Activated CD4-positive, CD25-positive, alpha-beta regulatory T cell treated with anti-CD3 and anti-CD28 coated beads, Interleukin-2, amount 50 U/mL, for 72 hours (primary cell): ENCODE data around the gene KCNJ9.

Experiments
- DNase-seq: peaks from one replicate; pipeline ENCODE4 v3.0.0; 2021

The KCNJ9 gene

GRCh38 chr1:160089883-160090282, 8.5 kb downstream of the KCNJ9 start:
- no peak for DNase-seq

DNA sequence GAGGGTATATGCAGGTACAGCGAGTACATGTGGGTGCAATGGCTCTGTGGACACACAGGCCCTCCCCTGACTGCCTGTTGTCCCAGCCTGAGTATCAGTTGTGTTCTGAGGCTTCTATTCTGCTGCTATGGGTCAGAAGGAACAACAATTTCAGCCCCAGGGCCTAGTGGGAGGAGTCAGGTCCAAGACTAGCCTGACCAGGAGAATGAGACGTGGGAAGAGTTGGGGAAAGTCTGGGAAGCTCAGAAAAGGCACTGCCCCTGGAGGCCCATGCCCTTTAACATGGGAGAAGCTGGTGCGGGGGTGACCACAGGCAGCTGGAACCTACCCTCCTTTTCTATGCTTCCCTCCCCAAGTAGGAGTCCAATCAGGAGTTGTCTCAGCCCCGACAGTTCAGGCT, 9.4 kb downstream of the KCNJ9 start:
- no peak for DNase-seq

DNA sequence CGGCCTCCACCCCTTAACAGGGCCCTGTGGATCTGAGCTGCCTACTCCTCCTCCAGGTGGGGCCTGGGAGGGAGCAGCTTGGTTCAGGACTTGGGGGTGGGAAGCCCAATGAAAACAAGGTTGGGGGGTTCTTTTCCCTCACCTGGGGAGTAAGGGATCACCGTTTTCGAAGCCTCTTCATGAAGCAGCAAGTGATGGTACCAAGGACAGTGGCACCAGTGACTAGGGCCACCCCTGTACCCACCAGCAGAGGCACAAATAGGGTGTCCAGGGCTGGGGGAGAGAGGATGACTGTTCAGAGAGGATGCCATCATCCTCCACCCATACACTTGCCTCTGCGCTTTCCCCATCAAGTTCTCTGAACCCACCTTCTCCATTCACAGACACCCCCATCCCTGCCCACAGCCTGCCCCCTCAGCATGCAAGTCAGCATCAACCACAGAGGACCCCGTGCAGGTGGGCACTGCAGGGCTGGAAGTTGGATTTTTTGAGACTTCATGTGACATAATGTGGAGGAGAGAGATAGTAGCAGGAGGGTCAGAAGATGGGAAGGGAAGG, 10.4 kb downstream of the KCNJ9 start:
- DNase-seq: no peak

GRCh38 chr1:160092366-160093068, 11.2 kb downstream of the KCNJ9 start:
- no peak for DNase-seq

- no peak for DNase-seq
Measured at GRCh38 chr1:160093069-160093395, 11.7 kb downstream of the KCNJ9 start.

- DNase-seq: no peak
Measured at GRCh38 chr1:160093624-160094290, 12.4 kb downstream of the KCNJ9 start.

DNA sequence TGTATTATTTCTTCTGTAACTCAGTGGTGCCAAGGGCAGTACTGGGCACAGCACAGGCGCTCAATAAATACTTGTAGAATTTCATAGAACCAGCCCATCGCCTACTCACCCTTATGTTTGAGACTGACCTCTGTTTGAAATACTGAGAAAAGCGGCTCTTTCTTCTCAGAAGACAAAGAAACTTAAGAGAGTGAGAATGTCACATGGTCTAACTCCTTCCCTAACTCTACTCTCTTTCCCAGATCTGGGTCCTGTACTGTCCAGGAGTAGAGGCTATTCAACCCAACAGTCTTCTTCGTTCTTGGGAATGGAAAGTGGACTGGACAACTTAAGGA, 12.9 kb downstream of the KCNJ9 start:
- DNase-seq: no peak

DNA sequence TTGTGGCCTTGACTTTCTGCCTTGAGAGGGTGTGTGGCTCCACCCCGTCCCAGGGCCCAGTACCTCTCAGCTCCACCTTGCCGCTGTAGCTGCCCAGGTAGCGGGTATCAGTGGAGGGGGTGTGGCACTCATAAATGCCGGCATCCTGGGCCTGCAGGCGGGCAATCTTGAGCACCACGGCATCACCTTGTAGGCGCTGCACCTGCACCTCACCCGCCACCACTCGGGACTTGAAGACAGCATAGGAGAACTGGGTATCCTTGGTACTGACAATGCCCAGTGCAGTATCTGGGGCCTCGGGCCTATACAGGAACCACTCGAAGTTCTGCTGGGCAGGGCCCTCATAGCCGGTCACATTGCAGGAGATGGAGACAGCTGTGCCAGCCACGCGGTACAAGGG, 13.5 kb downstream of the KCNJ9 start:
- DNase-seq: no peak

GRCh38 chr1:160095382-160096105, 14.2 kb downstream of the KCNJ9 start:
- DNase-seq: no peak

DNA sequence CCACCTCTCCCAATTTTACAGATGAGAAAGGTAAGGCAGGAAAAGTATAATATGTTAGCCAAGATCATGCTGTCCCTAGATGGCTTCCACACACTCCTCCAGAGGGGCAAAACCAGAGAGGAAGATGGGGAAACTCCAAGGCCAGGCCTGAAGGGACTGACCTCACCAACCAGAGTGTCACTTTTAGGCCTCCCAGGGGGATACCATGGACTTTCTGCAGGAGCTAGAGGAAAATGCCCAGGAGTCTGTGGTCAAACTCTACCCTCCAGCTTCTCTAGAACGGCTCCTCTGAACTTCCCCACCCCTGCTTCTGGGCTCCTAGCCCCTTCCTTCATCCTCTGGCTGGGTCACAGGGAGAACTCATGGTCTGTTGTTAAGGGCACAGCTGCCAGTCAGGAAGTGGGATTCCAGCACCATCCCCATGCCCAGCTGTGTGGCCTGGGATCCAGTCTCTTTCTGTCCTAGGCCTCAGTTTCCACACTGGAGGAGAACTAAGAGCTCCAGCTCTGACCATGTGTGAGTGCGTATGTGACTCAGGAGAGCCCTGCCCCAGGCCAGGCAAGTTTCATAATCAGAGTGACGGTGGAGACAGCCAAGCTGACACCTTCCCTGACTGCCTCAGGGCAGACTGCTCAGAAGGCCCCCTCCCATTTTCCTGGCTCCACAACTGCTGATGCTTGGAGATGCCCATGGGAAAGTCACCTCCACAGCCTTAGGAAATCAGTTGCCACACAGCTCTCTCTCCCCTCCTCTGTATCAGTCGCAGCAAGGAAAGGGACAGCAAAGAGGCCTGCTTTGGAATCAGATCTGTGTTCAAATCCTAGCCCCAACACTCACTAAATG, 15.2 kb downstream of the KCNJ9 start:
- DNase-seq: no peak

DNA sequence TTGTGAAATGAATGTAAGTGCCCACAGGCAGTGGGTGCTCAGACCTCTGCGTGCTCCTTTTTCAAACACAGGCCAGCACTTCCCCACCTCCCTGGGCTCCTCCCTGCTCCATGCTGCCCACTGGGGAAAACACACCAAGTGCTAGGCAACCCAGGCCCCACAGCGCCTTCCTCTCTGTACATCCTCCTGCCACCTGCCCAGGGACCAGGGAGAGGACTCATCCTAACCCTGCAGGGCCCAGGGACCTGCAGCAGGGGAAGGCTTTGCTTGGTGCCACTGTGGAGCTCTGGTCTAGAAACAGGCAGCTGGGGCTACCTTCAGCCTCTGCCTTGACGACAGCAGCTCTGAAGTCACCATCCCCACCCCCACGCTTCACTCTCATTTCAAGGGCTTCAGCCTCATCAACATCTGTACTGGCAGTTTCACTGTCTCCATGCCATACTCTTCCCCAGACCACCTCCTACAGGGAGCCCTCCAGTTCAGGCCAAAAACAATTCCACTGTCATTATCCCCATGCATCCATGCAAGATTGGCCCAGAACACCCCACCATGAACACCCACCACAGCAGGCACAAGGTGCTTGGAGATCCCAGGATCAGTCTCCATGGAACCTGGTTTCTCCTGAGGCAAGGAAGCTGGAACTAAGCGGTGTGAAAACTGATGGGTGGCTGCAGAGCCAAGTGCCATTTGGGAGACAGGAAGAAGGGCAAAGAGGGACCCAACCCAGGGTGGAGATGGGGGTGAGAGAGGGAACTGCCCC, 16.0 kb downstream of the KCNJ9 start:
- no peak for DNase-seq

GRCh38 chr1:160097911-160098851, 16.8 kb downstream of the KCNJ9 start, which contains the start of gene IGSF8:
Gene IGSF8, minus strand, starts transcription at chr1:160098619. Its CDS starts 147 bp downstream, at chr1:160098472.
- DNase-seq: peak; percentile 90

DNA sequence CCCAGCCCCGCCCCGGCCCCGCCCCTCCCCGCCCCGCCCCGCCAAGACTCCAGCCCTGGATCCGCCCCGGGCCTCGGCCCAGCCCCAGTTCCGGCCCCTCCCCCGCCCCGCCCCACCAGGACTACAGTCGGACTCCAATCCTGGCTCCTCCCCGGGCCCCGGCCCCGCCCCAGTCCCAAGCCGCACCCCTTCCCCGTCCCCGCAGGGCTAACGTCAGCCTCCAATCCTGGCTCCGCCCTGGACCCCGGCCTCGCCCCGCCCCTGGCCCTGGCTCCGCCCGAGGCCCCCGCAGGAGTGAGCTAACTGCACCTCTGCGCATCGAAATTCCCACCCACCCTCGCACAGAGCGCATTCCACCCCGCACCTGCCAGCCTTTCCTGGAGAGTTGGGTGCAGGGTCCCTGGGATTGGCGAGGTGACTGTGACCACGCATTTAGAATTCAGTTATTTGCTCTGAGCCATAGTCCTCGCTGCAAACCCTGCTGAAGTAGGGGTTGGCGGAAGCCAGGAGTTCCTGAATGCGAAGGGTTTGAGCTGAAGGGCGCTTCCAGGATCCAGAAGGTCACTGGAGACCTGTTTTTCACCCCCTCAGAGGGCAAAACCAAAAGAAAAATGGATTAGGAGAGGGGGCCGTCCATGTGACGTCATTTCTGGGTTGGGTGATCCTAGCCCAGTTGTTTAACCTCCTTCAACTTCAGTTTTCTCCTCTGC, 17.7 kb downstream of the KCNJ9 start:
- DNase-seq: peak; percentile 96

GRCh38 chr1:160099716-160100375, 18.5 kb downstream of the KCNJ9 start:
- DNase-seq: no peak

DNA sequence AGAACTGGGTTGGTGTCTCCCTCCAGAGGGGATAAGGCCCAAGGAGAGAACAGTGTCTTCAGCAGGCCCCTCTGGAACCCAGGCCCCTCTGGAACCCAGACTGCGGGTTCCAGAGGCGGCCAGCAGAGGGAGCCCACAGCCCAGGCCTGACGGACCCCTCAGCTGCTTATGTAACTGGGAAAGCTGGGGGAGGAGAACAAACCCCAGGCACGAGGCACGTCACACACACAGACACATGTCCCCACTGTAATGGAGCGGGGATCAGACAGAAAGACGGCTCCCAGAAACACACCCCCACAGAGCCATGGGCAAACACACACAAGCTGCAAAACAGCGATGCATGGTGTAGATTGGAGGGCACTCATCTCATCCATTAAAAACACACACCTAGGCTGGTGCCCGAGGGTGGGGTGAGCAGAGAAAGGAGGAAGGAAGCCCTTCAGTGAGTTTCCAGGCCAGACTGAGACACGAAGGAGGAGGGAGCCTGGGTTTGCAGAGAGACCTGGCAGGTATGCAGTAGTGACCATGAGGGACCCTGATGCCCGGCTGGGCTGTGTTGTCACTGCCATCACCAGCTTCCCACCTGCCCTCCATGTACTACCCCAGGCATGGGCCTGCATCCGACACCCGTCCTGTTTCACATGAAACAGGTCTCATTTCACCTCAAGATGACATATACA, 19.8 kb downstream of the KCNJ9 start:
- peak; percentile 75 for DNase-seq

GRCh38 chr1:160101717-160102522, 20.6 kb downstream of the KCNJ9 start:
- no peak for DNase-seq

GRCh38 chr1:160103658-160104408, 22.5 kb downstream of the KCNJ9 start:
- DNase-seq: no peak
